SK-N-SH treated with all-trans-retinoic acid at 6 μM for 48 hours (cell line): Measurements from ENCODE around the gene FHOD1.

ENCODE experiments used
- ATAC-seq: fragments of 200-7000 bp; cut with Tn5 transposase; 3 replicates; pipeline ENCODE4 v1.9.1; 2020; ENCODE audit warnings: mild to moderate bottlenecking, moderate library complexity
- ARNTL ChIP-seq: fragments of 450-650 bp; formaldehyde crosslinking; IDR thresholded peaks from 2 replicates; pipeline ENCODE4 v1.5.0; 2020; ENCODE audit warnings: low read depth, mild to moderate bottlenecking, moderate library complexity, borderline replicate concordance
- BACH2 ChIP-seq: fragments of 250-450 bp; sonication (Bioruptor Pico); IDR thresholded peaks from 2 replicates; pipeline ENCODE4 v1.9.0; 2021; ENCODE audit warnings: mild to moderate bottlenecking, borderline replicate concordance
- CREB5 ChIP-seq: fragments of 250-450 bp; sonication (Bioruptor Pico); IDR thresholded peaks from 2 replicates; pipeline ENCODE4 v1.5.1; 2020; ENCODE audit warnings: low read depth, mild to moderate bottlenecking, moderate library complexity
- CSDC2 ChIP-seq: fragments of 250-450 bp; sonication (Bioruptor Pico); IDR thresholded peaks from 2 replicates; pipeline ENCODE4 v1.5.0; 2020; ENCODE audit warnings: mild to moderate bottlenecking, moderate library complexity
- CSRNP3 ChIP-seq: fragments of 250-450 bp; sonication (Bioruptor Pico); IDR thresholded peaks from 2 replicates; pipeline ENCODE4 v1.5.1; 2021; ENCODE audit warnings: mild to moderate bottlenecking, moderate library complexity
- ESRRG ChIP-seq: fragments of 250-450 bp; sonication (Bioruptor Pico); IDR thresholded peaks from 2 replicates; pipeline ENCODE4 v1.6.1; 2021; ENCODE audit warnings: mild to moderate bottlenecking
- GLIS3 ChIP-seq: fragments of 250-450 bp; sonication (Bioruptor Pico); IDR thresholded peaks from 2 replicates; pipeline ENCODE4 v1.5.0; 2020; ENCODE audit warnings: mild to moderate bottlenecking, moderate library complexity
- ISL1 ChIP-seq: fragments of 250-450 bp; sonication (Bioruptor Pico); IDR thresholded peaks from 2 replicates; pipeline ENCODE4 v2.1.2; 2022; ENCODE audit warnings: mild to moderate bottlenecking, moderate library complexity
- OSR1 ChIP-seq: fragments of 250-450 bp; sonication (Bioruptor Pico); IDR thresholded peaks from 2 replicates; pipeline ENCODE4 v1.8.0; 2022; ENCODE audit warnings: moderate library complexity, mild to moderate bottlenecking, inconsistent platforms
- POU6F1 ChIP-seq: fragments of 250-450 bp; sonication (Bioruptor Pico); IDR thresholded peaks from 2 replicates; pipeline ENCODE4 v1.8.0; 2021; ENCODE audit warnings: low read depth, mild to moderate bottlenecking, moderate library complexity, borderline replicate concordance
- PPARA ChIP-seq: fragments of 250-450 bp; sonication (Bioruptor Pico); IDR thresholded peaks from 2 replicates; pipeline ENCODE4 v1.5.0; 2020; ENCODE audit warnings: mild to moderate bottlenecking, borderline replicate concordance
- RARB ChIP-seq: fragments of 250-450 bp; sonication (Bioruptor Pico); IDR thresholded peaks from 2 replicates; pipeline ENCODE4 v1.8.0; 2021; ENCODE audit warnings: mild to moderate bottlenecking, moderate library complexity
- SNAI2 ChIP-seq: fragments of 250-450 bp; sonication (Bioruptor Pico); IDR thresholded peaks from 2 replicates; pipeline ENCODE4 v1.5.0; 2020; ENCODE audit warnings: mild to moderate bottlenecking, moderate library complexity
- TCF4 ChIP-seq: fragments of 250-450 bp; sonication (Bioruptor Pico); IDR thresholded peaks from 2 replicates; pipeline ENCODE4 v1.8.0; 2021; ENCODE audit warnings: mild to moderate bottlenecking, moderate library complexity, borderline replicate concordance
- TOX ChIP-seq: fragments of 250-450 bp; sonication (Bioruptor Pico); IDR thresholded peaks from 2 replicates; pipeline ENCODE4 v1.8.0; 2021; ENCODE audit warnings: mild to moderate bottlenecking, moderate library complexity, borderline replicate concordance
- ZC3H10 ChIP-seq: fragments of 250-450 bp; sonication (Bioruptor Pico); IDR thresholded peaks from 2 replicates; pipeline ENCODE4 v1.5.1; 2021; ENCODE audit warnings: mild to moderate bottlenecking, moderate library complexity
- ZFP3 ChIP-seq: fragments of 250-450 bp; sonication (Bioruptor Pico); IDR thresholded peaks from 2 replicates; pipeline ENCODE4 v1.5.0; 2020; ENCODE audit warnings: mild to moderate bottlenecking, moderate library complexity
- ZFP30 ChIP-seq: fragments of 450-650 bp; formaldehyde crosslinking; IDR thresholded peaks from 2 replicates; pipeline ENCODE4 v1.5.0; 2022; ENCODE audit warnings: mild to moderate bottlenecking, moderate library complexity
- ZNF565 ChIP-seq: fragments of 450-650 bp; formaldehyde crosslinking; conservative IDR thresholded peaks from 2 replicates; pipeline ENCODE4 v1.5.0; 2020; ENCODE audit warnings: low read depth, mild to moderate bottlenecking, moderate library complexity
- ZNF70 ChIP-seq: fragments of 450-650 bp; formaldehyde crosslinking; IDR thresholded peaks from 2 replicates; pipeline ENCODE4 v1.5.0; 2020; ENCODE audit warnings: mild to moderate bottlenecking, moderate library complexity
- ZNF8 ChIP-seq: fragments of 450-650 bp; formaldehyde crosslinking; IDR thresholded peaks from 2 replicates; pipeline ENCODE4 v1.5.0; 2020; ENCODE audit warnings: mild to moderate bottlenecking, moderate library complexity
- TF ChIP-seq, protein P1 (sequence below): fragments of 250-450 bp; sonication (Bioruptor Pico); IDR thresholded peaks from 2 replicates; pipeline ENCODE4 v1.8.0; 2020; ENCODE audit warnings: mild to moderate bottlenecking, moderate library complexity, borderline replicate concordance
- TF ChIP-seq, protein P2 (sequence below): fragments of 250-450 bp; sonication (Bioruptor Pico); IDR thresholded peaks from 2 replicates; pipeline ENCODE4 v1.5.0; 2020; ENCODE audit warnings: mild to moderate bottlenecking, moderate library complexity

FHOD1 gene

DNA sequence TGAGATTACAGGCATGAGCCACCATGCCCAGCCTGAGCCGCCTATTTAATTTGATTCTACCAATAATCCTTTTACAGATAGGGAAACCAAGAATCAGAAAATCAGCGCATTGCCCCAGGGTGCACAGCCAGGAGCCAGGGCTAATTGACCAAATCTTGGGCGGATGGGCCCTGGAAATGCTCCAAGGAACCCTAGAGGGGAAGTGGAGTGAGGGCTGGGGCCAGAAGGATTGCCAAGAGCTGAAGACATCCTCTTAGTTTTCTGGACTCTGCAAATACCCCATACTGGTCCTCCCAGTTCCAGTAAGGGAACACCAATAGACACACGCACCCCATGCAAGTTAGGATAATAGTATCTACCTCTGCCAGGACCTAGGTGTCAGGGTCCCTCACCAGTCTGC is 3.8 kb downstream of the FHOD1 start:
- no peak for ATAC-seq
- no peak for TF ChIP-seq CSRNP3 (CRISPR knock-in tag)
- no peak for TF ChIP-seq ZFP30 (CRISPR knock-in tag)
- TF ChIP-seq ZNF8 (CRISPR knock-in tag), result no peak
- no peak for TF ChIP-seq ZC3H10 (CRISPR knock-in tag)
- TF ChIP-seq RARB (CRISPR knock-in tag), result no peak
- no peak for TF ChIP-seq GLIS3 (CRISPR knock-in tag)
- no peak for TF ChIP-seq TCF4 (CRISPR knock-in tag)
- TF ChIP-seq ZNF565 (CRISPR knock-in tag), result no peak
- no peak for TF ChIP-seq PPARA
- TF ChIP-seq TOX, result no peak
- TF ChIP-seq ISL1 (CRISPR knock-in tag), result no peak
- no peak for TF ChIP-seq ARNTL
- TF ChIP-seq BACH2 (CRISPR knock-in tag), result no peak
- TF ChIP-seq, protein P1, sequence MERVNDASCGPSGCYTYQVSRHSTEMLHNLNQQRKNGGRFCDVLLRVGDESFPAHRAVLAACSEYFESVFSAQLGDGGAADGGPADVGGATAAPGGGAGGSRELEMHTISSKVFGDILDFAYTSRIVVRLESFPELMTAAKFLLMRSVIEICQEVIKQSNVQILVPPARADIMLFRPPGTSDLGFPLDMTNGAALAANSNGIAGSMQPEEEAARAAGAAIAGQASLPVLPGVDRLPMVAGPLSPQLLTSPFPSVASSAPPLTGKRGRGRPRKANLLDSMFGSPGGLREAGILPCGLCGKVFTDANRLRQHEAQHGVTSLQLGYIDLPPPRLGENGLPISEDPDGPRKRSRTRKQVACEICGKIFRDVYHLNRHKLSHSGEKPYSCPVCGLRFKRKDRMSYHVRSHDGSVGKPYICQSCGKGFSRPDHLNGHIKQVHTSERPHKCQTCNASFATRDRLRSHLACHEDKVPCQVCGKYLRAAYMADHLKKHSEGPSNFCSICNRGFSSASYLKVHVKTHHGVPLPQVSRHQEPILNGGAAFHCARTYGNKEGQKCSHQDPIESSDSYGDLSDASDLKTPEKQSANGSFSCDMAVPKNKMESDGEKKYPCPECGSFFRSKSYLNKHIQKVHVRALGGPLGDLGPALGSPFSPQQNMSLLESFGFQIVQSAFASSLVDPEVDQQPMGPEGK (CRISPR knock-in tag), result no peak
- TF ChIP-seq SNAI2, result no peak
- TF ChIP-seq POU6F1 (CRISPR knock-in tag), result no peak
- TF ChIP-seq ZNF70 (CRISPR knock-in tag), result no peak
- no peak for TF ChIP-seq ESRRG (CRISPR knock-in tag)
- no peak for TF ChIP-seq OSR1 (CRISPR knock-in tag)

DNA sequence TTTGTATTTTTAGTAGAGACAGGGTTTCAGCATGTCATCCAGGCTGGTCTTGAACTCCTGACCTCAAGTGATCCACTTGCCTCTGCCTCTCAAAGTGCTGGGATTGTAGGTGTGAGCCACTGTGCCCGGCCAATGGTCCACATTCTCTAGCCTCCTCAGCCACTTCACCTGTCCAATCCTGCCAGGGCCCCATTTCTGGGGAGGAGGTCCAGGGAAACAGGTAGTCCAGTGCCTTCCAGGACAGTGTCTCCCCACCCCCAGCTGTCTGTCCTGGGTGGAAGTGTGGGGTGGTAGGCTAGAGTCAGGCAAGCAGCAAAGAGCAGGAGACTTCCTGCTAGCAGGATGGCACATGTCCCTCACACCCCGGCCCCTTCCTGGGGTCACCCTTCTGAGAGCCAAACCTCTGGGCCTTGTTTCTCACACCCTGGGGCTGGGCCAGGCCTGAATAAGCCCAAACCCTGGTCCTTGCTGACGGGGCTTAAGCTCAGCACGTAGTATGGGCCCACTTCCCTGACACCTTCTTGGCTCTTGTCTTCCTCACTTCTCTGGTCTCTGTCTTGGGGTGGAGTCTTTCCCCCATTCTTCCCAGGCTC is 5.0 kb downstream of the FHOD1 start:
- no peak for TF ChIP-seq SNAI2
- no peak for TF ChIP-seq POU6F1 (CRISPR knock-in tag)
- TF ChIP-seq, protein P2, sequence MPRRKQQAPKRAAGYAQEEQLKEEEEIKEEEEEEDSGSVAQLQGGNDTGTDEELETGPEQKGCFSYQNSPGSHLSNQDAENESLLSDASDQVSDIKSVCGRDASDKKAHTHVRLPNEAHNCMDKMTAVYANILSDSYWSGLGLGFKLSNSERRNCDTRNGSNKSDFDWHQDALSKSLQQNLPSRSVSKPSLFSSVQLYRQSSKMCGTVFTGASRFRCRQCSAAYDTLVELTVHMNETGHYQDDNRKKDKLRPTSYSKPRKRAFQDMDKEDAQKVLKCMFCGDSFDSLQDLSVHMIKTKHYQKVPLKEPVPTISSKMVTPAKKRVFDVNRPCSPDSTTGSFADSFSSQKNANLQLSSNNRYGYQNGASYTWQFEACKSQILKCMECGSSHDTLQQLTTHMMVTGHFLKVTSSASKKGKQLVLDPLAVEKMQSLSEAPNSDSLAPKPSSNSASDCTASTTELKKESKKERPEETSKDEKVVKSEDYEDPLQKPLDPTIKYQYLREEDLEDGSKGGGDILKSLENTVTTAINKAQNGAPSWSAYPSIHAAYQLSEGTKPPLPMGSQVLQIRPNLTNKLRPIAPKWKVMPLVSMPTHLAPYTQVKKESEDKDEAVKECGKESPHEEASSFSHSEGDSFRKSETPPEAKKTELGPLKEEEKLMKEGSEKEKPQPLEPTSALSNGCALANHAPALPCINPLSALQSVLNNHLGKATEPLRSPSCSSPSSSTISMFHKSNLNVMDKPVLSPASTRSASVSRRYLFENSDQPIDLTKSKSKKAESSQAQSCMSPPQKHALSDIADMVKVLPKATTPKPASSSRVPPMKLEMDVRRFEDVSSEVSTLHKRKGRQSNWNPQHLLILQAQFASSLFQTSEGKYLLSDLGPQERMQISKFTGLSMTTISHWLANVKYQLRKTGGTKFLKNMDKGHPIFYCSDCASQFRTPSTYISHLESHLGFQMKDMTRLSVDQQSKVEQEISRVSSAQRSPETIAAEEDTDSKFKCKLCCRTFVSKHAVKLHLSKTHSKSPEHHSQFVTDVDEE (CRISPR knock-in tag), result no peak
- TF ChIP-seq TOX, result no peak
- no peak for TF ChIP-seq PPARA
- no peak for TF ChIP-seq ARNTL
- TF ChIP-seq CREB5, result no peak
- TF ChIP-seq TCF4 (CRISPR knock-in tag), result no peak
- no peak for TF ChIP-seq ZFP3 (CRISPR knock-in tag)
- no peak for TF ChIP-seq ZNF70 (CRISPR knock-in tag)
- no peak for TF ChIP-seq CSDC2 (CRISPR knock-in tag)
- TF ChIP-seq ZNF8 (CRISPR knock-in tag), result no peak
- TF ChIP-seq ZFP30 (CRISPR knock-in tag), result no peak
- TF ChIP-seq ZC3H10 (CRISPR knock-in tag), result no peak
- TF ChIP-seq ESRRG (CRISPR knock-in tag), result no peak
- TF ChIP-seq, protein P1 (CRISPR knock-in tag), result no peak
- TF ChIP-seq CSRNP3 (CRISPR knock-in tag), result no peak
- ATAC-seq, result no peak
